KOPT-K1 (cell line): ENCODE measurements around the gene RNU2-63P.
"Not testable (repeated sequence)": the region's sequence is repeated elsewhere in the genome, so short reads cannot be mapped to it uniquely, and the experiment has no call there.

Experiments
- H3K27ac ChIP-seq: fragments of 200-600 bp; sonication (generic); 2 replicates; pipeline ENCODE4 v1.5.1; 2016; ENCODE audit warnings: antibody characterized with exemption, mild to moderate bottlenecking, low read depth, low read length; ENCODE audit not compliant: poor library complexity, severe bottlenecking
- H3K36me3 ChIP-seq: fragments of 200-600 bp; sonication (generic); 2 replicates; pipeline ENCODE4 v1.5.1; 2017; ENCODE audit warnings: antibody characterized with exemption, mild to moderate bottlenecking, low read length, moderate library complexity; ENCODE audit not compliant: insufficient read depth
- H3K9me3 ChIP-seq: fragments of 200-600 bp; sonication (generic); 2 replicates; pipeline ENCODE4 v1.5.1; 2017; ENCODE audit warnings: antibody characterized with exemption, low read length, mild to moderate bottlenecking; ENCODE audit not compliant: insufficient read depth, poor library complexity, severe bottlenecking

The RNU2-63P gene

GRCh38 chr2:88016960-88017779 lies 823 bp upstream of the RNU2-63P start:
- no peaks in the 10 kb centered on the region; the same call in 1 of the 2 replicates for H3K36me3 ChIP-seq
- peaks cover 14% of the 10 kb centered on the region for H3K9me3 ChIP-seq
- peak overlapping the region; percentile 100 for H3K27ac ChIP-seq

DNA sequence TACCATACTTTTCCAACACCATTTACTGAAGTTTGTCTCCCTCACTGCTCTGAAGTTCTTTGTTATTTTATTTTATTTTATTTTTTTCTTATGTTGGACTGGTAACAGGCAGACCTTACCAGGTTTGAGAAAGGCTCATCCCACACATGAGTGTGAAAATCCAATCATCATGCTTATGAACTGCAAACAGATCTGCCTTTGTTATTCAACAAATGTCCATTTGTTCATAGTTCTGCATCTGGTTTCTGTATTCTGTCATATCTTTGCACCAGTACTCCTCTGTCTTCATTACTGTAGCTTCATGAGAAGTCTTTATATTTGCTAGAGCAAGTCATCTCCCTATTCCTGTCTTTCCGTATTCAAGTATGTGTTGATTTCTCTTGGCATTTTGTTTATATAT lies 5.3 kb downstream of the RNU2-63P start:
- Histone ChIP-seq H3K9me3 (no peaks in the 10 kb centered on the region), H3K36me3 (no peaks in the 10 kb centered on the region), H3K27ac (no peak overlapping the region)

- Histone ChIP-seq H3K36me3 (no peaks in the 10 kb centered on the region), H3K27ac (no peak overlapping the region), H3K9me3 (no peaks in the 10 kb centered on the region)
Measured at GRCh38 chr2:88010136-88010535, 6.2 kb downstream of the RNU2-63P start.

GRCh38 chr2:88006912-88007439 lies 9.4 kb downstream of the RNU2-63P start:
- Histone ChIP-seq H3K27ac (no peak overlapping the region), H3K36me3 (no peaks in the 10 kb centered on the region), H3K9me3 (no peaks in the 10 kb centered on the region)

- Histone ChIP-seq H3K36me3 (no peaks in the 10 kb centered on the region), H3K9me3 (no peaks in the 10 kb centered on the region), H3K27ac (no peak overlapping the region)
Measured at GRCh38 chr2:88005776-88006175, 10.6 kb downstream of the RNU2-63P start.

DNA sequence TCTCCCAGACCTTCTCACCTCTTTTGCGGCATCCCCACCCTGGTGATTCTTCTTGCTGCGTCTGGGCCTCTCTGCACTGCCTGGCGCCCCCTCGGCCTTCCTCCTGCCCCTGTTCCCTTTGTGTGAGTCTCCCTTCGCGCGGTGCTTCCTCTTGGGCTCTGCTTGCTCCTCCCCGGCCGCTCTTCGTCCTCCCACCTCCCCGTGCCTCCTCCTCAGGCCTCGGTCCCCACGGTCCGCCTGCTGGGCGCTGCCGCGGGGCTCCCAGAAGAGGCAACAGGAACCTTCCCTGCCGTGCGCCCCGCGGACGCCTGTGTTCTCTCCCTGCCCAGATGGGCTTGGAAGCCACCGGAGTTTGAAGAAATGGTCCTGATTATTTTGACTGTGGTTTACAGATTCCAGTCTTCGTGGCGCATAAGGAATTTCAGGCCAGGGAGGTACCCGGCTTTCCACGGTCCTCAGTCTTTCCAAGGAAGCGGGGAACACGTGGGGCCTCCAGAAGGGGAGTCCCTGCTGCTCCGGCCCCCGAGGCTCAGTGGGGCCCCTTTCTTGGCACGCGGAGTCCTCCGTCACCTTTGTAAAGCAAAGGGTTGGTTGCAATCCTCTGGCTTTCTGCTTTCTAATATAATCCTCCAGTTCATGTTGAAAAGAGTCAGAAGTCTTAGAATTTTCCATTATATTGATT lies 13.1 kb downstream of the RNU2-63P start:
- H3K9me3 ChIP-seq: no peaks in the 10 kb centered on the region
- no peak overlapping the region for H3K27ac ChIP-seq
- H3K36me3 ChIP-seq: no peaks in the 10 kb centered on the region

- Histone ChIP-seq H3K27ac (no peak overlapping the region), H3K9me3 (no peaks in the 10 kb centered on the region), H3K36me3 (no peaks in the 10 kb centered on the region)
Measured at GRCh38 chr2:88002359-88002707, 14.0 kb downstream of the RNU2-63P start.

- not testable (repeated sequence) for H3K36me3 ChIP-seq
Measured at GRCh38 chr2:88000474-88000873, 15.9 kb downstream of the RNU2-63P start.

DNA sequence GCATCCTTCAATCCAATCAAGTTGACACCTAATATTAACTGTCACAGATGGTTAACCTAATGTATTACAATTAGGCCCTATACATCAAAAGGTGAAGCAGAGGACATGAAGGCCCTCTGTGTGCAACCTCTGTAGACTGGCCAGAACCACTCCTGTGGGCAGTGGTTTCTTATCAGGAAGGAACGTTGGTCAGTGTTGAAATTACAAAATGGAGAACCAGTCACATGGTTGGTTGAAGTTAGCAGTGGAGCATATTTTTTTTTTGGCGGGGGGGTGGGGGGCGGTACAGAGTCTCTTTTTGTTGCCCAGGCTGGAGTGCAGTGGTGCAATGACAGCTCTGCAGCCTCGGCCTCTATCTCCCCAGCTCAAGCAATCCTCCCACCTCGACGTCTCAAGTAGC lies 19.8 kb downstream of the RNU2-63P start:
- Histone ChIP-seq H3K27ac (no peak overlapping the region), H3K9me3 (no peaks in the 10 kb centered on the region), H3K36me3 (no peaks in the 10 kb centered on the region)

More at GRCh38 chr2:88000474-88000873, 15.9 kb downstream of the RNU2-63P start:
- H3K9me3 ChIP-seq, H3K27ac ChIP-seq: not testable (repeated sequence)

DNA sequence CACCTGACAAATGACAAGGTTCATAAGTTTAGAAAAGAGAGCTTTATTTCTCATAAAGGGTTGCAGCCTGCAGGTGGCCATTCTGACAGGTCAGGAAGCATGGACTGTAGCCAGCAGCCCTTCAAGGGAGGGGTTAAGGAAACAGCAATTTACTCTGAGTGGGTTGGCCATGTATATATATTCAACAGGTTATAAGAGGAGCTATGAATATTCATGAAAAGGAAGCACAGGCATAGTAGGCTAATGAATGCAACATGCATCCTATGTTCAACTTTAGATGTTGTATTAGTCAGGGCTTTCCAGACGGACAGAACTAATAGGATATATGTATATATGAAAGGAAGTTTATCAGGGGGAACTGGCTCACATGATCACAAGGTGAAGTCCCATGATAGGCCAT lies 20.6 kb downstream of the RNU2-63P start:
- no peaks in the 10 kb centered on the region for H3K9me3 ChIP-seq

GRCh38 chr2:87994304-87994850 lies 22.0 kb downstream of the RNU2-63P start:
- H3K9me3 ChIP-seq, H3K27ac ChIP-seq, H3K36me3 ChIP-seq: not testable (repeated sequence)

More for the DNA sequence above, 20.6 kb downstream of the RNU2-63P start:
- no peaks in the 10 kb centered on the region for H3K36me3 ChIP-seq
- H3K27ac ChIP-seq: no peak overlapping the region

DNA sequence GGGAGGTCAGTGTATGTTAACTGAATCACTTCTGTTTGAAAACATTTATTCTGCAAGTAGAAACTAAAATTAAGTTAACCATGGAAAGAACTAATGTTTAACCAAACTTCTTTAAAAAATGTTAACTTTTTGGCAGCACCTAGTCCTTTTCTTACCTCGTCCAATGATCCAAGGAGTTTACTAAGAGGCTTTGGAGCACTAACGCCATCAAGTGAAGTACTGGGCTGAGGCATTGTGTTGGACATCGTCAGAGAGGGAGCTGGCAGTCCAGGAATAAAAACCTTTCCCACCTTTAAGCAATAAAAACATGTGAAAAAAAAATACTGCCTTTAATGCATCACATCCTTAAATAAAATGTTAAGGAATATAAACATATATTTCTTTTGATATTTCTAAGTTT lies 23.8 kb downstream of the RNU2-63P start:
- H3K9me3 ChIP-seq, H3K36me3 ChIP-seq, H3K27ac ChIP-seq: not testable (repeated sequence)

GRCh38 chr2:87987473-87987872 lies 28.9 kb downstream of the RNU2-63P start:
- not testable (repeated sequence) for H3K27ac ChIP-seq, H3K9me3 ChIP-seq, H3K36me3 ChIP-seq

- H3K27ac ChIP-seq, H3K36me3 ChIP-seq, H3K9me3 ChIP-seq: not testable (repeated sequence)
Measured at GRCh38 chr2:87985902-87986301, 30.4 kb downstream of the RNU2-63P start.

- H3K9me3 ChIP-seq, H3K36me3 ChIP-seq, H3K27ac ChIP-seq: not testable (repeated sequence)
Measured at GRCh38 chr2:87981182-87981581, 35.2 kb downstream of the RNU2-63P start.
